Gastrocnemius medialis (tissue), 4 donors: ENCODE results near the gene ZNF536.

ENCODE experiments used
- CTCF ChIP-seq, 5 experiments: fragments of 450-650 bp in 3 of 5; fragments of 200-600 bp in 2 of 5; sonication (generic) in 2 of 5; IDR thresholded peaks in 4 of 5; conservative IDR thresholded peaks in 1 of 5; 1 replicate in 4 of 5; 2 replicates in 1 of 5; pipeline ENCODE4 v1.5.1; 2016 to 2019; ENCODE audit warnings: antibody characterized with exemption in 5 of 5, mild to moderate bottlenecking in 3 of 5, moderate library complexity in 3 of 5
- POLR2A ChIP-seq, 2 donors: fragments of 450-650 bp; IDR thresholded peaks; one replicate each; pipeline ENCODE4 v1.6.1; 2017; ENCODE audit warnings: antibody characterized with exemption in 2 of 2, mild to moderate bottlenecking in 2 of 2, moderate library complexity in 2 of 2

GRCh38 chr19:30551271-30551670 is 179.1 kb downstream of the ZNF536 start:
- TF ChIP-seq CTCF (IDR thresholded peaks at IDR 0.05 in 4 of 5, conservative IDR thresholded peaks at IDR 0.05 in 1 of 5), result no peak
- TF ChIP-seq POLR2A (IDR thresholded peaks at IDR 0.05), result no peak
